ENCODE results near the gene IQCH.

DNA sequence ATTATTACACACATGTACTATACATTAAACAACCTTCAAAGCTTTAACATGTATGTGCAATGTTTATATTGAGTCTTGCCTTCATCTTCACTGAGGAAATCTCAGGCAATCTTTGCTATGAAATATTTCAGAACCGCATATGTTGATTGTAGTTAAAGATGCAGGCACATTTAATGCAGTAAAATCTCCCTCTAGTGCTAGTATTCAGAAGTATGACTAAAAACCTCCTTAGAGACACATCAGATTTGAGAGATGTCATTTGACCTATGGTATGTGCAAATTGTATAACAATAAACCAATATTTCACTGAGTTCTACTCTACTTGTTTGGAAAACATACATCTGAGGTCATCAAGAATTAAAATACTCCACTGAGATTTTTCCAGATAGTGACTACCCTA lies 142.6 kb downstream of the IQCH start:
- TF ChIP-seq EZH2phosphoT487 (IDR thresholded peaks at IDR 0.05; ENCODE audit: insufficient read depth, low read depth) (no peak), EZH2 (IDR thresholded peaks at IDR 0.05; ENCODE audit: insufficient read depth, poor library complexity, severe bottlenecking) (no peak)
